OCI-LY1 (cell line): Measurements from ENCODE around the gene WDFY4.

Source experiments
- CTCF ChIP-seq: fragments of 200-600 bp; sonication (generic), shearing (Covaris generic); IDR thresholded peaks from 2 replicates; pipeline ENCODE4 v1.5.1; 2017; ENCODE audit warnings: mild to moderate bottlenecking, antibody characterized with exemption, low read length, moderate library complexity, mixed read lengths
- EZH2 ChIP-seq: fragments of 200-600 bp; sonication (generic), shearing (Covaris generic); IDR thresholded peaks from 2 replicates; pipeline ENCODE4 v1.8.0; 2017; ENCODE audit warnings: borderline replicate concordance, mixed run types, mild to moderate bottlenecking, antibody characterized with exemption, low read length, moderate library complexity, mixed read lengths

GRCh38 chr10:48634984-48635557 lies 49.6 kb upstream of the WDFY4 start:
- TF ChIP-seq CTCF (no peak), EZH2 (no peak)
